HG02885 (cell line): ENCODE data around the gene MATK.

Experiments
- ATAC-seq: cut with Tn5 transposase; IDR thresholded peaks from one replicate; pipeline ENCODE4 v1.9.1; 2021; ENCODE audit warnings: mild to moderate bottlenecking; ENCODE audit not compliant: unreplicated experiment, poor library complexity

The MATK gene

DNA sequence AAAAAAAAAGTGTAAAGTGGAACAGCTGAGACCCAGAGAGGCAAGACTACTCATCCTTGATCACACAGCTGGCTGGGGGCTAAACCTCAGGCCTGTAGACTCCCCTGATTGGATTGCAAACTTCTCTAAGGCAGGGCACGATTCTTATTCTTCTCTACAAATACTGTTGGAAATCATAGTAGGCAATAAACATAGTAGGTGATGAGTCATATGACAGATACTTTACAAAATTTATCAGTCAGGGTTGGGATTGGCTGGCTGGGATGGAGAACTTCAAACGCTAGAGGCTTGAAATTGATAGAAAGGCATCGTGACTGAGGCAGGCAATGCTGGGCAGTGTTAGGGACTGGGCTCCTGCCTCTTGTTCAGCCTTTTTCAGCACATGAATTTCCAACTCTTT lies 5.9 kb upstream of the MATK start:
- no peak for ATAC-seq

DNA sequence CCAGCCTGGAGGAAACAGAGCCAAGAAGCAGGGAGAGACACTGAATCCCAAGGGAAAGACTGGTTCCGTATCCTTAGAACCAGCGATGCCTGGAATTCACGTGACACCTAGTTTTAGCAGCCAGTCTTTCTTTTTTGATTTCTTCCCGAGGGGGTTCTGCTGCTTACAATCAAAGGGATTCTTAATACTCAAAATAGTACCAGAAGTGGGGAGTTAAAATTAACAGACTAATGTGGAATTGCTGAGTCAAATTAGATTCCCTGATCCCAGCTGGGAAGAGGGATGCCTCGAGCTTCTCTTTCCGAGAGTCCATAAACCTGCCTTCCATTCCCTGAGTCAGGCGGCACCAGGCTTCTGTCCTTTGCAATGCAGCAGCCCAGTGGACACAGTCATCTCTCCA lies 4.8 kb upstream of the MATK start:
- ATAC-seq, result no peak

DNA sequence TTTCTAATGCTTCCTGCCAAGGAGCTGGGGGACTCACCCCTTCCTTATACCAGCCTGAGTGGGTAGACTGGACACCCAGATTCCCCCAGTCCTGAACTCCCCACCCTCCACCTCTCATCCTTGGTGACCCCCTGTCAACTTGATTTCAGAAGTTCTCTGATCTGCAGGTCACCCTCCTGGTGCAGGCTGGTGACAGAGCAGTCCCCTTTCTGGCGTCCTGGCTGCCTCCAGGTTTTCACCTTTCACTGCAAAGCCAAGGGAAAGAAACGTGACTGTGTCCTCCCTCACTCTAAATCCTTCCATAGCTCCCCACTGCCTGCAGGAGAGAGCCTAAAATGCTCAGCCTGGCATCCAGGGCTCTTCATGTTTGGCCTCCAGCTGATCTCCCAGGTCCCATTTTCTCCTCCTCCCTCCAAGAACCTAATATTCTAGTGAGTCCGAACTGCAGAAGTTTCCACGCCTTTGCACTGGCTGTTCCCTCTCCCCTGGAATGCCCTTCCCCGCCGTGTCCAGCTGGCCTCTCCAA lies 4.1 kb upstream of the MATK start:
- no peak for ATAC-seq

DNA sequence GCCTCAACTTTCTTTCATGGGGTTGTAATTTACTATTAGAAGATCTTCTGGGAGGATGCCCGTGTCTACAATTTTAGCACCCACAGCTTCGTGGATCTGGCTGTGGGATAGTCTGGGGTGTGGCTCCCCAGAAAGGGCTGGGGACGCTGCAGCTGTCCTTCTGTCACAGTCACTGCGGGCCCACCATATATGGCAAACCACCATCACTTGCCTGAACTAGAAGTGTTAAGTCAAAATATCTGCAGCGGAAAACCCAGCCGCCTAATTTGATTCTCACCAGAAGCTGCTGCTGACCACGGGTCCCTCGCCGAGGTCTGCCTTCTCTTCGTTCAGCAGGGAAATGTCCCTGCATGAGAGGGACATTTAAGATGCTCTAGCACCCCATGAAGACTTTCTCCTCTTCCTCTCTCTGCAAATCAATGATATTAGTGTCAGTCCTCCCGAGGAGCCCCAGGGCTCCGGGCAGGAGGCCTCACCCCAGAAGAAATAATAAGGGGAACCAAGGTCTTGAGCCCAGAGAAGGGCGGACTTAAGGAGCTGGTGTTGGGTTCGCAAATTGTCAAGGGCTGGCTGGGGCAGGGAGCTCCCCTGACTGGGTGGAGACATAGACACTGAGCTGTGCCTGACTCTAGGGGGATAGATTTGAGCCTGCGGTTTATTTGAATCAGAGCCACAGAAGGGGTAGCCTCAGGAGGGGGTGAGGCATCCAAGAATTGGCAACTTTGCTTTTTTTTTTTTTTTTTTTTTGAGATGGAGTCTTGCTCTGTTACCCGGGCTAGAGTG lies 3.0 kb upstream of the MATK start:
- ATAC-seq, result no peak

DNA sequence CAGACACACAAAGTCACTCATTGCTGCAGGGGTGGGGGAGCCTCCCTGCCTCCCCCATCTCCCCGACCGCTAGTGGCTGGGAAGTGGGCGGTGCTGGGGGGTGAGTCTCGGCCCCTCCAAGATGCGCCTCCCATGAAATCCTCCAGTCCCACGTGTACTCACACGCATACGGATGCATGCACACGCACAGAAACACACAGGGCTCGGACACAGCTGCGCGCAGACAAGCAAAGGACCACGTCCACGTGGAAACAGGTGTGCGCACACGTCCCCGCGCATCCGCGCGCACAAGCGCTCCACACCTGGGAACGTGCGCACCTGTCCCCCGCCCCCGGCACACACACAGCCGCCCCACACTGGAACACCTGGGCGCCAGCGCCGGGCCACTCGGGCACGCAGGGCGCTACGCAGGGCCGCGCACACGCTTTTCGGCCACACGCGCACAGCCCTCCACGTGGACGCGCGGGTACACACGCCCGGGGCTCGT lies 687 bp downstream of the MATK start:
- ATAC-seq, result no peak

DNA sequence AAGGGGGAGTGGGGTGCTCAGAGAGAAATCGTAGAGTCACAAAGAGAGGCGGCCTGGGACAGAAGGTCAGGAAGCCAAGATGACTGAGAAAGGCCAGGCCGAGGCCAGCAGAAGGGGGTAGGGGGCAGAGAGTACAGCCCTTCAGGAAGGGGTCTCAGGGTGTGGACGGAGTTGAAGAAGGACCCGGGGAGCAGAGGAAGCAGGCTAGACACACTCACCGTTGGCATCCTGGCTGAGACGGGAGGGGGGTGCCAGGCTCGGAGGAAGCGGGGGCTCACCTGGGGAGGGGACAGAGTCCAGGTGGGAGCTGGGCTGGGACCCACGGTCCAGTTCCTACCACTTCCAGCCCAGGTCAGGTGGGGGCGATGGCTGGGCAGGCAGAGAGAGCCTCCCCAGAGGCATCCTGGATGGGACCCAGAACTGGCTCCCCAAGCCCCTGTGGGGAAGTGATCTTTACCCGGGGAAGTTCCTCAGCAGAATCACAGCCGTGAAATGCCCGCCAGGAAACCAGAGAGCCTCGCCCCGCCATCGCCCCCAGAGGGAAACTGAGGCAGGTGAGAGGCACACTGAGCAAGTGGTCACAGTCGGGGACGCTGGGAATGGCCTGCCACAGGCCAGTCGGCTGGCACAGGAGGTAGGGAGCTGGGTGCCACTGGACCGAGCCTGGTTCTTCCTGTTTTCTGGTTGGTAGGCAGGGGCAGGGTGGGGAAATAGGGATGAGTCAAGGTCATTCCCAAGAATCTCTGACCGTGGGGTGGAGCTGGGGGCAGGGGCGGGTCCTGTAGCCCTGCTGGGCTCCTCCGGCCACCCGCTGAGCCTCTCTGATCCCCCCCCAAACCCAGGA lies 1.4 kb downstream of the MATK start:
- ATAC-seq, result no peak

DNA sequence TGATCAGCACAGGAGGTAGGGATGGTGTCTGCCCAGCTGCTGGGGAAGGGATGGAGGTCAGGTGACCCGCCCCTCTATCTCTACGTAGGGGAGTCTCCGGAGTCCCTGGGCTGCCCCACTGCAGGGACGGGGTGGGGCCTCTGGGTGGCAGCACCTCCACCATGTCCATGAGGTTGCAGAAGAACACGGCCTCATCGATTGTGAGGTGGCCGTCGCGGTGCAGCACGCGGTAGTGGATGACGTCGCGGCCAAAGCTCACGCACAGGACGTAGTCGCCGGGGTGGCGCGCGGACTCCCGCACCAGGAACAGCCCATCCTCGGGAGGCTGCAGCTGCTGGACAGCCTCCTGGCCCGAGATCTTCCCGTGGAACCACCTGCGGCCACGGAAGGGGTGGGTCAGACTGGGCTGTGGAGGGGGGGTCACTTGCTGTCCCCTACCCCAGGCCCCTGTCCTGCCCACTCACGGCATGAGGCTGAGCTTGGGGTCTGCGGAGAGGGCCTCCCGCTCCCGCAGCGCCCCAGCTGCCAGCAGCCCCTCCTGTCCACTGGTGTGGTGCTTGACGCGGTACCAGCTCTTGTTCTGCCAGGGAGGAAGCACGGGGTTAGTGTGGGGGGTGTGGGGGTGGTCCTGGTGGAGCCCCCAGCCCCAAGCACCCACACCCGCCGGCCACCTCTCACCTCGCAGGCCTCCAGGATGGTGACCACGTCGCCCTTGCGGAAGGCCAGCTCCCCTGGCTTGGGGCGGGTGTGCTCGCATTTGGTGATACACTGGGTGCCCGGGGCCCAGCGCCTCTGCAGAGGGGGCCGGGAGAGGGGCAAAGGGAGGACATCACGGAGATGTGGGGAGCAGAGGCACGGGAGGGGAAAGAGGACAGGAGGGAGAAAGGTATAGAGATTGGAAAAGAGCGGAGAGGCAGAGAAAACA lies 2.3 kb downstream of the MATK start:
- ATAC-seq, result no peak

DNA sequence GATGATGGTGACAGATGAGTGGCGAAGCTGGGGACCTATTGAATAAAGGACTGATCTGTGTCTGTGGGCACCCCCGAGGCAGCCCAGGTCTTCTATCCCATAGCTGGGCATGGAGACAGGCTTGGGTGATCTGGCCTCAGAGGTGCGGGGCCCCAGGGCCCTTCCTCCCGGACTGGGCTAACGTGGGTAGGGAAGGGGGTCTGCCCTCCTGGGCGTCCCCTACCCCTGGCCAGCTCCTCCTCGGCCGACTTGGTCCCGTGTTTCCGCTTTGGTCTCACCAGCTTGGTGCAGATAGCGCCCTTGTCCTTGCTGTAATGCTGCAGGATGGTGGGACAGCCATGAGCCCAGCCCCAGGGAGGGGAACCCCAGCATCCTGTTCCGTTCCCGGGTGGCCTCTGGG lies 3.3 kb downstream of the MATK start:
- ATAC-seq, result no peak

DNA sequence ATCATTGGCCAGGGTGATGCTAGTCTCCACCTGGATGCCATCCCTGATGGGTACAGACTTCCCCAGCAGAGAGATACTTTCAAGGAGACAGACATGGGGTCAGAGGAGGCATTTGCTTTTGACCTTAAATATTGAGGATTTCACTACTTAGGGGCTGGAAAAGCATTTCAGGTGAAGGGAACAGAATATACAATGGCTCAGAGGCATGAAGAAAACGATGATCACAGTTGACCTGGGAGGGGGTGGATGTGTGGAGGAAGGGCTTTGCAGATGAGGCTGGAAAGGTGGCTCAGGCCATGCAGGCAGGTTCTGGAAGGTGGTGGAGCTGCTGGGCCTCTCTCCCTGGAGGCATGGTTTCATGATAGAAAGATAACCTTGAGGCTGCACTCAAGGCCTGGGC lies 3.9 kb downstream of the MATK start:
- ATAC-seq, result no peak

DNA sequence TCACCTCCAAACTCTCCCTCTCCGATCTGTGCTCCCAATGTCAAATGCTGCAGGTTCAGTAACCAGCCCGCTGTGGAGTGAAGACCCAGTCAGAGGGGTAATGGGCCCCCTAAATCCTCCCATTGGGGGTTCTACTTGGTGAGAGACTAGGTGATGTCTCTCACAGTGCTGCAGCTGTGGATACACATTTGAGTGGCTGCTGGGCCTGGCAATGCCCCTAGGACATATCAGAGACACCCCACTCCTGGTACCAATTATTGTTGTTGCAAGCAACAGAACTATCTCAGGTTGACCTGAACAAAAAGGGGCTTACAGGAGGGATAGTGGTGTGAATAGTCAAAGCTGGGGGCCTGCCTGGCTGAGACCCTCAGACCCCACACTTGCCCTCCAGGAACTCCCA lies 4.6 kb downstream of the MATK start:
- ATAC-seq, result no peak

DNA sequence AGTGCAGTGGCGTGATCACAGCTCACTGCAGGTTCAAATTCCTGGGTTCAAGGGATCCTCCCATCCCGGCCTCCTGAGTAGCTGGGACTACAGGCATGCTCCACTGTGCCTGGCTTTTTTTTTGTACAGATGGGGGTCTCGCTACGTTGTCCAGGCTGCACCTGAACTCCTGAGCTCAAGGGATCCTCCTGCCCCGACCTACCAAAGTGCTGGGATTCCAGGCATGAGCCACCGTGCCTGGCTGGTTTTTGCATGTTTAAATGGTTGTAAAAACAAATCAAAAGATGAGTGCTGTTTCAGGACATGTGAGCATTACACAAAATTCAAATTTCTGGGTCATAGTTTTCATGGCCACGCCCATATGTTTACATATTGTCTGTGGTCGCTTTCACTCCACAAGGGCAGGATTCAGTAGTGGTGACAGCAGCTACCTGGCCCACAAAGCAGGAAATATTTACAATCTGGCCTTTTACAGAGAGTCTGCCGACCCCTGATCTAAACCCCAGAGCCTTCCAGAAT lies 5.3 kb downstream of the MATK start:
- no peak for ATAC-seq

DNA sequence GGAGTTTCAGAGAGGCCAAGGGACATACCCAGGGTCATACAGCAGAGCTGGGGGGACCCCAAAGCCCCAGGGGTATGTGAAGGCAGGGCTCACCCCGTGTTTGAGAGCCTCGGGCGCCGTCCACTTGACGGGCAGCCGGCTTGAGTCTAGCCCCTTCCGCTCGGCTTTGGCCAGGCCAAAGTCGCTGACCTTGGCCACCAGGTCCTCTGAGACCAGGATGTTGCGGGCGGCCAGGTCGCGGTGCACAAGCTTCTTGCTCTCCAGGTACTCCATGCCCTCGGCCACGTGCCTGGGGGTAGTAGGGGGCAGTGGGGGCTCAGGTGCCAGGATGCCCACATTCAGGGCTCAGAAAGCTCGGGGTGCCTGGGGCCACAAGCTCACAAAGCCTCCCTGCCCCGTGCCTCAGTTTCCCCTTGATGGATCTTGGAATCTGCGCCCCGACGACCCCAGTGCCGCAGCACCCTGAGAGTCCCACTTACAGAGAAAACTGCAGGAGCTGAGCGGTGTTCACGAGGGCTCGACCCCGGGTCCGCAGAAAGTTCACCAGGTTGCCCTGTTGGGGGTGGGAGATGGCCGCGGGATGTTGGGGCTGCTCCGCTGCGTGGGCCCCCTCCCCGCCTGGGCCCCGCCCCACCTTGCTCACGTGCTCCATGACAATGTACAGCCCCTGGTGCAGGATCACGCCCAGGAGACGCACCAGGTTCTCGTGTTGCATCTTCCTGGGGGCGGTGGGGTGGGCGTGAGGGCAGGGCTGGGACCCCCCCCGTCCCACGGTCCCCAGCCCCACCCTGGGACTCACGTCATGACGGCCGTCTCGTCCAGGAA lies 7.1 kb downstream of the MATK start:
- no peak for ATAC-seq

DNA sequence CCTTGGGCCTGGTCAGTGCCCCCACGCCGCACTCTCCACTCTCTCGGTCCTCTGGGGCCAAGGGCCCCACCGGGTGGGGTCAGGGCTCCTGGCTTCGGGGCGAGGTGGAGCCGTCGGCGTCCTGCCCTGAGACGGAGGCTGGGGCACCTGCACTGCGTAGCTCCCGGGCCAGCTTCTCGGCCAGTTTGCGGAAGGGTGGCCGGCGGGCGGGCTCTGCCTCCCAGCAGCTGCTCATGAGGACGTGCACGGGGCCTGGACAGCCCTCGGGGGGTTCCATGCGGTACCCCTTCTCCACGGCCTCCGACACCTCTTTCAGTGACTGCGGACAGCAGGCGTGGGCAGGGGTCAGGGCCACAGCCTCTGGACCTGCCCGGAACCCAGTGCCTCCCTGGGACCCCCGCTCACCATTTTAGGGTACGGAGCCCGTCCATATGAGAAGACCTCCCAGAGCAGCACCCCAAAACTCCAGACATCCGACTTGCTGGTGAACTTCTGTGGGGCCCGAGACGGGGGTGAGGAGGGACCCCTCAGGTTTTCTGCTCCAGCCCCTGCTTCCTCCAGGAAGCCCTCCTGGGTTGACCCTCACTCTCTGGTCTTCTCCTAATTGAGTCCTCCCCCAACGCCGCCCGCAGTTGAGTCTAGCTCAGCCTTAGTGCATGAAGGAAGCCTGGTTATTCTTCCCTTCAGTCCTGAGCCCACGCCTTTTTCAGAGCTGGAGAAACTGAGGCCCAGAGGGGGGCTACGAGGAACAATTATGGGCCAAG lies 7.9 kb downstream of the MATK start:
- no peak for ATAC-seq

DNA sequence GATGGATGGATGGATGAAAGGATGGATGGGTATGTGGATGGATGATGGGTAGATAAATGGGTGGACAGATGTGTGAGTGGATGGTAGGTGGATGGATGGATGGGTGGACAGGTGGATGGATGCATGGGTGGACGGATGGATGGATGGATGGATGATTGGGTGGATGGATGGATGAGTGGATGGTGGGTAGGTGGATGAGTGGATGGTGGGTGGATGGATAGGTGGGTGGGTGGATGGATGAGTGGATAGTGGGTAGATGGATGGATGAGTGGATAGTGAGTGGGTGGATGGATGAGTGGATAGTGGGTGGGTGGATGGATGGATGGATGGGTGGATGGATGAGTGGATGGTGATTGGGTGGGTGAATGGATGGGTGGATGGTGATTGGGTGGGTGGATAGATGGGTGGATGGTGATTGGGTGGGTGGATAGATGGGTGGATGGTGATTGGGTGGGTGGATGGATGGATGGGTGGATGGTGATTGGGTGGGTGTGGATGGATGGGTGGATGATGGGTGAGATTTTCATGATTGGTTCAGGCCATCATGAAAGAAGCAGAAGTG lies 9.6 kb downstream of the MATK start:
- no peak for ATAC-seq

DNA sequence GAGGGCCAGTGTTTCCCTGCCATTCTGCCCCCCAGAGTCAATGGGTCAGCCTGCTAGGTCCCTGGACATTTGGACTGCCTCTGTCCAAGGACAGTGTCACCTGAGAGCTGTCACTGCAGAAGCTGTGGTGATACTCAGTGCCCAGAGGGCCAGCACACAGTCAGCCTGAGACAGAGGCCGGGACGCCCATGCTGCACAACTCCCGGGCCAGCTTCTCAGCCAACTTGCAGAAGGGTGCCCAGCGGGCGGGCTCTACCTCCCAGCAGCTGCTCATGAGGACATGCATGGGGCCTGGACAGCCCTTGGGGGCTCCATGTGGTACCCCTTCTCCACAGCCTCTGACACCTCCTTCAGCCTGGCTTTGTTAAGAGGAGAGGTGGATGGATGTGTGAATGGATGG lies 10.3 kb downstream of the MATK start:
- no peak for ATAC-seq

DNA sequence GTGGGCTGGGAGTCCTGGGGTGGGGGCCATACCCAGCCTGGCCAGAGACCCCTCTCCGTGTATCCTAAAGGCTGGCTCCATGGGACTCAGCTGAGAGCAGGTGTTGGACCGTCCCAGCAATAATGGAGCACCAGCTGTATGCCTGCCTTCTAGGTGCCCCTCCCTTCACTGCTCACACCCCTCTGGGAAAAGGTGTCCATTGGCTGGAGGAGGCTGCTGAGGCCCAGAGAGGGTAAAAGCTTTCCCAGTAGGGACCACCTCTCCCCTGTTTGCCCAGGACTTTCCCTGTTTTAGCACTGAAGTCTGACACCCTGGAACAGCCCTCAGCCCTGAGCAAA lies 10.8 kb downstream of the MATK start:
- no peak for ATAC-seq

DNA sequence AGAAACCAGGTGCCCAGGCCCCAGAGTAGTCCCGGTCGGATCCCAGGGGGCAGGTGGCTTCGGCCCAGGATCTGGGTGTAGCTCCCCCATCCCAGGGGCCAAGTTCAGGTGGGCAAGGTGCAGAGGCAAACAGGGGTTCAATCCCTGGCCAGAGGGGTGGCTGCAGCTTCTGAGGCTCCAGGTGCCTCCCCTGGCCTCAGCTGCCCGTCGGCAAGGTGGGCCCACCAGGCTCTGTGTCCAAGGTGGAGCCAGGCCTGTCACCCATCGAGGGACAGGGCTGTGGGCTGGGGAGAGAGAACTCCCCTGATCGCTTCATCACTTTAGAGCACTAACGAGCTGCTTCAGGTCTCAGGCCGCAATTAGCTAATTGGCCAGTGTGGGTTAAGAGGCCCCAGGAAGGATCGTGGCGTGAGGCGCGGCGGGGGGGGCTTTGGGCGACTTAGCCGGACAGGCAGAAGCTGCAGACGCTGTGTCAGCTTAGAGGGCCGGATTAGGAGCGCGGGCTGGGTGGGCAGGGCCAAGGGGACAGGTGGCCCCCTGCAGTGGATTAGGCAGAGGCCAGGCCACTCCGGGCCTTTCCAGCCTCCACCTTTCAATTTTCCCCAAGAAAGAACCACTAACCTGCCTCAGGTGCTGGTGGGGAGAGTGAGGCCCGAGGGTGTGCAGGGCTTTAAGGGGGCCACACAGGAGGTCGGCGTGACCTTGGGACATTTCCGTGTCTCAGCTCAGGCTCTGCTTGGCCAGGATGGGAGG lies 11.4 kb downstream of the MATK start:
- no peak for ATAC-seq
